Measurements from ENCODE around the gene CILP. TPM values are rescaled to one million over a fixed set of nuclear protein-coding genes. Genes with fewer than 3 reads are reported as not detected.

CILP gene
- total RNA-seq, result 10.2 TPM
- long read RNA-seq, full-length matches to known transcripts, result 25 of 40 reads
- long read RNA-seq, partial matches to known transcripts, result 3 of 40 reads
- long read RNA-seq, other reads (novel, unspliced or antisense), result 12 of 40 reads

GRCh38 chr15:65210770-65211481, at the start of gene CILP:
Gene CILP (minus strand): TSS chr15:65211473. CDS start chr15:65209755, 1,718 bp downstream.
- H3K9me3 ChIP-seq, result no peaks in the 10 kb centered on the region
- DNase-seq (no peak), ATAC-seq (peak in 1 of 2 donors; percentile 20)
- H3K27ac ChIP-seq, result peak within 1 kb of the TSS; percentile 11
- no peaks in the 10 kb centered on the region for H3K27me3 ChIP-seq (ENCODE audit: low read depth)
- no peak for TF ChIP-seq CTCF (IDR thresholded peaks at IDR 0.05)
- H3K4me3 ChIP-seq, result no peak within 1 kb of the TSS
- H3K36me3 ChIP-seq, result no peaks in the 10 kb centered on the region
- intact Hi-C loops (cut with DNase I), result no loop called here
- H3K4me1 ChIP-seq, result peaks cover 3% of the 10 kb centered on the region

DNA sequence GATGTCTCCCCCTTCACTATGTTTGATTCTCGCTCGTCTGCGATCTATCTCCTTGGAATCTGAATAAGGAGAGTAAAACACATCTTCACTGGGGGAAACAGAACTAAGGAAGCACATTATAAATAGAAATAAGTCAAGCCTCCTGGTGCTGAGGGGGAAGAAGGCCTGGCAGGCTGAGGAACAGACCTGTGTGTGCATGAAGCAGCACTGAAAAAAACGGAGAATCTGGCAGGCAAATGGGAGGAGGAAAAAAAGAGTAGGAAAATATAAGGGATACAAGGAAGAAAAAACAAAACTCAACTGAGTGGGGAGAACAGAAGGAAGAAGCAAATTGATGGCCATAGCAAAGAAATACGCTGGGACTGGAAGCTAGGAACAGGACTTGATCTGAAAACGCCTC, 49.7 kb upstream of the CILP start:
- no peak for TF ChIP-seq CTCF (IDR thresholded peaks at IDR 0.05)
- no peaks in the 10 kb centered on the region for H3K27me3 ChIP-seq (ENCODE audit: low read depth)
- no peak overlapping the region for H3K27ac ChIP-seq
- intact Hi-C loops (cut with DNase I), result no loop called here
- no peak for ATAC-seq
- peaks cover 56% of the 10 kb centered on the region for H3K36me3 ChIP-seq
- H3K9me3 ChIP-seq, result no peaks in the 10 kb centered on the region
- H3K4me3 ChIP-seq, result no peak overlapping the region
- DNase-seq, result no peak
- peaks cover 4% of the 10 kb centered on the region for H3K4me1 ChIP-seq

DNA sequence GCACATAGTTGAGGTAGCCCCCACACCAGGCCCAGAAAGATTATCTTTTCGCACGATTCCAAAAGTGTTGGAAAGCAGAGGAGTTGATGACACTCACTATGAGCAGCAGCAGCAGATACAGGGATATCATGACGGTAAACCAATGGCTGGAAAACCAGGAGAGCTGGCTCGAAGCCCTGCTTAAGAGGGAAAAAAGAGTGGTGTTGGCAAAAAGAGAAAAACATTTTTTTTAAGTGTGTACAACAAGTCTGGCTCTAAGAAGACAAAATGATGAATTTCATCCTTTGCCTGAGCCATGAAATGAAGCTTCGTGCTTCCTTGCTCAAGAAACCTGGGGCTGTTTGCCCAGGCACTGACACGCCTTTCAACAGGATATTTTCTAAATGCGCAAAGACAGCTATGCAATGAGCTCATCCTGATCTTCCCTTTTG, 48.1 kb upstream of the CILP start:
- Histone ChIP-seq H3K4me1 (peaks cover 4% of the 10 kb centered on the region), H3K4me3 (no peak overlapping the region), H3K36me3 (peaks cover 45% of the 10 kb centered on the region), H3K27me3 (ENCODE audit: low read depth) (no peaks in the 10 kb centered on the region), H3K27ac (peak overlapping the region; percentile 42), H3K9me3 (no peaks in the 10 kb centered on the region)
- ATAC-seq (peak in 1 of 2 donors; percentile 29), DNase-seq (no peak)
- intact Hi-C loops (cut with DNase I), result no loop called here
- no peak for TF ChIP-seq CTCF (IDR thresholded peaks at IDR 0.05)

GRCh38 chr15:65258375-65259262, 47.3 kb upstream of the CILP start:
- no peaks in the 10 kb centered on the region for H3K9me3 ChIP-seq
- ATAC-seq, result peak; percentile 41 to 55
- H3K27ac ChIP-seq, result peak overlapping the region; percentile 42
- H3K36me3 ChIP-seq, result peaks cover 38% of the 10 kb centered on the region
- H3K4me1 ChIP-seq, result peaks cover 4% of the 10 kb centered on the region
- H3K4me3 ChIP-seq, result no peak overlapping the region
- H3K27me3 ChIP-seq (ENCODE audit: low read depth), result no peaks in the 10 kb centered on the region
- intact Hi-C loops (cut with DNase I), result no loop called here
- no peak for TF ChIP-seq CTCF (IDR thresholded peaks at IDR 0.05)
- no peak for DNase-seq

GRCh38 chr15:65255486-65256140, 44.3 kb upstream of the CILP start:
- intact Hi-C loops (cut with DNase I), result no loop called here
- H3K36me3 ChIP-seq, result peaks cover 19% of the 10 kb centered on the region
- ATAC-seq (no peak), DNase-seq (no peak)
- peaks cover 4% of the 10 kb centered on the region for H3K4me1 ChIP-seq
- H3K4me3 ChIP-seq, result no peak overlapping the region
- TF ChIP-seq CTCF (IDR thresholded peaks at IDR 0.05), result no peak
- H3K9me3 ChIP-seq, result no peaks in the 10 kb centered on the region
- H3K27me3 ChIP-seq (ENCODE audit: low read depth), result no peaks in the 10 kb centered on the region
- no peak overlapping the region for H3K27ac ChIP-seq
